IMR-90 (cell line): Measurements from ENCODE around the gene NTRK3. TPM values are rescaled to one million over a fixed set of nuclear protein-coding genes. Genes with fewer than 3 reads are reported as not detected.

Experiments
- ATAC-seq: fragments of 200-7000 bp; cut with Tn5 transposase; 2 replicates; pipeline ENCODE4 v1.9.1; 2020; ENCODE audit warnings: low read depth, mild to moderate bottlenecking, moderate library complexity
- BruUV-seq: library from RNA; stranded (reverse); fragments of 400-500 nt; replicated peaks from 2 replicates; lab custom pipeline; 2021; lab: Mats Ljungman, UMichigan
- CTCF ChIA-PET: fragments of 300-600 bp; formaldehyde crosslinking; extraction: SDS; loops from one replicate; lab custom pipeline; 2021; ENCODE audit warnings: antibody characterized with exemption; lab: Yijun Ruan, JAX
- POLR2A ChIA-PET: fragments of 300-600 bp; sonication (Branson Sonifier 250); formaldehyde crosslinking; loops from one replicate; lab custom pipeline; 2022; ENCODE audit warnings: antibody characterized with exemption; ENCODE audit not compliant: unreplicated experiment; lab: Charles Lee
- DNase-seq: peaks from one replicate; pipeline ENCODE4 v3.0.0; 2013
- H2AFZ ChIP-seq: replicated peaks from 2 replicates; pipeline ENCODE3; 2013; ENCODE audit warnings: low read length, mild to moderate bottlenecking; ENCODE audit not compliant: poor library complexity
- H2AK5ac ChIP-seq: 2 replicates; pipeline ENCODE4 v1.6.1; 2013; ENCODE audit warnings: low read depth, low read length, inconsistent platforms
- H2AK9ac ChIP-seq: replicated peaks from 2 replicates; pipeline ENCODE3; 2013; ENCODE audit warnings: mild to moderate bottlenecking, low read depth, low read length, moderate library complexity; ENCODE audit not compliant: poor library complexity
- H2BK120ac ChIP-seq: 2 replicates; pipeline ENCODE4 v1.6.1; 2013; ENCODE audit warnings: low read depth, low read length, inconsistent platforms
- H2BK15ac ChIP-seq: 3 replicates; pipeline ENCODE4 v1.6.1; 2013; ENCODE audit warnings: low read depth, low read length, inconsistent platforms
- H2BK20ac ChIP-seq: 2 replicates; pipeline ENCODE4 v1.6.1; 2013; ENCODE audit warnings: low read depth, mild to moderate bottlenecking, inconsistent platforms, low read length, moderate library complexity
- H2BK5ac ChIP-seq: 2 replicates; pipeline ENCODE4 v1.6.1; 2013; ENCODE audit warnings: mild to moderate bottlenecking, low read depth, low read length, inconsistent platforms; ENCODE audit not compliant: poor library complexity, severe bottlenecking
- H3K14ac ChIP-seq: replicated peaks from 2 replicates; pipeline ENCODE4 v1.6.1; 2013; ENCODE audit warnings: low read depth, low read length, inconsistent platforms
- H3K18ac ChIP-seq: 2 replicates; pipeline ENCODE4 v1.6.1; 2013; ENCODE audit warnings: low read depth, low read length, control low read depth
- H3K23ac ChIP-seq: 2 replicates; pipeline ENCODE4 v1.6.1; 2013; ENCODE audit warnings: low read depth, low read length, inconsistent platforms
- H3K27ac ChIP-seq: 2 replicates; pipeline ENCODE4 v1.5.1; 2013; ENCODE audit warnings: mild to moderate bottlenecking, control low read depth, low read length; ENCODE audit not compliant: insufficient read depth
- H3K27me3 ChIP-seq: 2 replicates; pipeline ENCODE4 v1.6.1; 2013; ENCODE audit warnings: low read length; ENCODE audit not compliant: control insufficient read depth, insufficient read depth
- H3K36me3 ChIP-seq: 2 replicates; pipeline ENCODE4 v1.6.1; 2013; ENCODE audit warnings: low read length, mixed read lengths; ENCODE audit not compliant: control insufficient read depth, insufficient read depth
- H3K4ac ChIP-seq: 2 replicates; pipeline ENCODE4 v1.6.1; 2013; ENCODE audit warnings: low read depth, low read length, inconsistent platforms
- H3K4me1 ChIP-seq: 2 replicates; pipeline ENCODE4 v1.6.1; 2013; ENCODE audit warnings: low read length, mixed read lengths; ENCODE audit not compliant: control insufficient read depth, insufficient read depth
- H3K4me2 ChIP-seq: 2 replicates; pipeline ENCODE4 v1.6.1; 2013; ENCODE audit warnings: low read depth, mild to moderate bottlenecking, control low read depth, low read length, moderate library complexity
- H3K4me3 ChIP-seq: 2 replicates; pipeline ENCODE4 v1.5.1; 2013; ENCODE audit warnings: low read depth, mild to moderate bottlenecking, control low read depth, low read length, moderate library complexity; ENCODE audit not compliant: insufficient read depth
- H3K56ac ChIP-seq: 2 replicates; pipeline ENCODE4 v1.6.1; 2013; ENCODE audit warnings: low read length, inconsistent platforms; ENCODE audit not compliant: insufficient read depth; ENCODE audit errors: extremely low read depth
- H3K79me1 ChIP-seq, 2 experiments: 2 replicates each; pipeline ENCODE4 v1.6.1; 2013; ENCODE audit warnings: low read length in 2 of 2, inconsistent platforms in 1 of 2, low read depth in 1 of 2
- H3K9ac ChIP-seq: 2 replicates; pipeline ENCODE4 v1.6.1; 2013; ENCODE audit warnings: low read depth, low read length, control low read depth
- H3K9me1 ChIP-seq: 2 replicates; pipeline ENCODE4 v1.6.1; 2013; ENCODE audit warnings: low read length, inconsistent platforms; ENCODE audit not compliant: insufficient read depth
- H3K9me3 ChIP-seq: 2 replicates; pipeline ENCODE4 v1.6.1; 2013; ENCODE audit warnings: low read length; ENCODE audit not compliant: control insufficient read depth, insufficient read depth
- H4K20me1 ChIP-seq: 2 replicates; pipeline ENCODE4 v1.6.1; 2013; ENCODE audit warnings: low read length, inconsistent platforms; ENCODE audit not compliant: insufficient read depth
- H4K5ac ChIP-seq: 2 replicates; pipeline ENCODE4 v1.6.1; 2013; ENCODE audit warnings: mild to moderate bottlenecking, low read depth, low read length, control low read depth
- H4K8ac ChIP-seq, 2 experiments: 2 replicates each; pipeline ENCODE4 v1.6.1; 2013; ENCODE audit warnings: low read depth in 2 of 2, low read length in 2 of 2, control low read depth in 1 of 2, inconsistent platforms in 1 of 2
- H4K91ac ChIP-seq: 2 replicates; pipeline ENCODE4 v1.6.1; 2013; ENCODE audit warnings: low read depth, low read length, inconsistent platforms; ENCODE audit not compliant: insufficient read depth
- POLR2A ChIP-seq: IDR thresholded peaks from 2 replicates; pipeline ENCODE4 v1.6.1; 2012; ENCODE audit warnings: mild to moderate bottlenecking, low read depth, low read length
- RAD21 ChIP-seq: IDR thresholded peaks from 2 replicates; pipeline ENCODE4 v1.6.1; 2012; ENCODE audit warnings: low read length, improper control_type of control experiment
- SMC3 ChIP-seq: fragments of 150-350 bp; IDR thresholded peaks from 2 replicates; pipeline ENCODE4 v1.6.1; 2016; ENCODE audit warnings: low read depth, mild to moderate bottlenecking, antibody characterized with exemption, low read length, moderate library complexity
- WGBS, 2 experiments: methylation state at CpG; one replicate each; pipeline versions ENCODE4 v1.1.5 to v1.1.7; 2013; ENCODE audit warnings: missing lambda C conversion rate in 2 of 2; ENCODE audit not compliant: insufficient read length in 1 of 2; ENCODE audit errors: extremely low coverage in 2 of 2; 5-methylcytosine and 5-hydroxymethylcytosine counted together
- dilution Hi-C: fragments of 300-500 bp; cut with HindIII; formaldehyde crosslinking; loops from one replicate; pipeline ENCODE4 v1.14.3; 2018; ENCODE audit warnings: low sequenced_read_pairs; ENCODE audit not compliant: unreplicated experiment
- in situ Hi-C: fragments of 300-500 bp; cut with MboI; formaldehyde crosslinking; loops from 3 replicates; pipeline ENCODE4 v1.14.3; 2019; ENCODE audit warnings: low sequenced_read_pairs, inconsistent platforms, mixed read lengths
- intact Hi-C: fragments of 100-400 bp; cut with micrococcal nuclease; formaldehyde crosslinking; loops from 2 replicates; pipeline ENCODE4 v1.10.0; 2022
- polyA plus RNA-seq, 3 experiments: library from polyadenylated mRNA; depleted of rRNA; stranded (reverse); fragments of >200 nt; gene quantifications; 2 replicates each; pipeline ENCODE4 v1.2.3, GENCODE V29; 2012; ENCODE audit warnings: low replicate concordance in 1 of 3
- total RNA-seq: library from RNA; depleted of rRNA; stranded (reverse); fragments of >200 nt; gene quantifications from 2 replicates; pipeline ENCODE4 v1.2.3, GENCODE V29; 2012
- TF ChIP-seq, protein P1 (sequence below): conservative IDR thresholded peaks from 2 replicates; pipeline ENCODE4 v1.5.1; 2012; ENCODE audit warnings: mild to moderate bottlenecking, low read depth, low read length, improper control_type of control experiment
- TF ChIP-seq, protein P2 (sequence below): fragments of 150-350 bp; IDR thresholded peaks from 2 replicates; pipeline ENCODE4 v1.6.1; 2017; ENCODE audit warnings: mild to moderate bottlenecking, antibody characterized with exemption, low read length, low read depth

The NTRK3 gene
- total and polyA plus RNA-seq, 2 of the 4 experiments (the other 2 are of a cell fraction), result under 0.01 to 0.15 TPM

DNA sequence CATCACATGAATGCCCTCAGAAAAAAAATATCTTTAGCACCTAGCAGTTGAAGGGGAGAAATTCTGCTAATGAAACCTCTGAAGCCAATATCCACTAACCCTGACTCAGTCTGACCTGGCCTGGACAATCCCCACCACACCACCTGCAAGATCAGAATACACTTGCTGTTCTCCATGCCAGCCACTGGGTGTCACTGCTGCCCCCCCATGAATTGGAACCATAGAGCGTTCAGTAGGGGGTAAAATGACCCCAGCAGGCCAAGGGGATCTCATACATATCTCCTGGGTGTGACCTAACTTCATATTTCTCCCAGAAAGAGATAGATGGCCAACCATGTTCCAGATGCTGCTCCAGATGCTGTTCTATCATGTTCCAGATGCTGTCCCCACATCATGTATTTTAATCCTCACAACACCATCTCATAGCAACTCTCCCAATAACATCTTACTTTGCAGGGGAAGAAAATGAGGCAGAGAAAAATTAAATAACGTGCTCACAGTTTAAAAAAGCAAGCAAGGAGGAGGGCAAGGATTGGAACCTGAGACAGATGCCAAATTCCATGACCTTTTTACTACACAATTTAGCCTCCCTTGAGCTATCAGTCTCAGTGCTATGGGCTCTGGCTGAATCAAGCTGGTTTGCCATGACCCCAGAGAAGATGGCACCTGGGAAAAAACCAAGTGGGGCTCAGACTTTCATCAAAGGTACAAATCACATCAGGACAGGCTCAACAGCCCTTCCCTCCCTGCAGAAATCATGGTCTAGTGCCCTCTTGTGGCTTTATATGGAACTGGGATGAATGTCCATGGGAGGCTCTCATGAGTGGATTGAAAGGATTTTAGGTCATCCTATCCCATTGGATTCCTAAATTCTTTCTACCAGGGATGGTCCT lies 12.4 kb downstream of the NTRK3 start:
- Histone ChIP-seq H4K20me1 (no peaks in the 10 kb centered on the region), H3K9ac (no peak overlapping the region), H2BK15ac (no peak overlapping the region), H3K18ac (no peak overlapping the region), H3K14ac (no peak overlapping the region), H2BK120ac (no peak overlapping the region), H3K4ac (no peak overlapping the region), H3K79me1 (no peaks in the 10 kb centered on the region), H4K8ac (no peak overlapping the region), H2AK9ac (no peak overlapping the region), H3K27ac (no peak overlapping the region), H3K27me3 (no peaks in the 10 kb centered on the region), H2BK20ac (no peak overlapping the region), H2BK5ac (no peak overlapping the region), H3K4me3 (no peak overlapping the region), H3K36me3 (no peaks in the 10 kb centered on the region), H3K4me1 (no peaks in the 10 kb centered on the region), H3K9me1 (no peaks in the 10 kb centered on the region), H2AK5ac (no peak overlapping the region), H3K4me2 (no peak overlapping the region), H2AFZ (no peak overlapping the region), H4K5ac (no peak overlapping the region), H4K91ac (no peak overlapping the region), H3K23ac (no peak overlapping the region), H3K56ac (no peak overlapping the region), H3K9me3 (no peaks in the 10 kb centered on the region)
- in situ Hi-C loops, result no loop called here
- BruUV-seq, result no TSS peak
- CTCF ChIA-PET, result interaction anchor here (0.5 to 1.4 kb wide), 2 partner anchors 13 to 442 kb away, joined by 3 to 4 read pairs; no protein-coding TSS in a partner anchor
- dilution Hi-C loops, result no loop called here
- WGBS, 2 experiments, result no CpG with 5 or more reads among the region's 2 CpGs
- ATAC-seq (no peak), DNase-seq (peak; percentile 13)
- POLR2A ChIA-PET, result no interaction called here
- intact Hi-C loops, result no loop called here
- TF ChIP-seq, protein P1, sequence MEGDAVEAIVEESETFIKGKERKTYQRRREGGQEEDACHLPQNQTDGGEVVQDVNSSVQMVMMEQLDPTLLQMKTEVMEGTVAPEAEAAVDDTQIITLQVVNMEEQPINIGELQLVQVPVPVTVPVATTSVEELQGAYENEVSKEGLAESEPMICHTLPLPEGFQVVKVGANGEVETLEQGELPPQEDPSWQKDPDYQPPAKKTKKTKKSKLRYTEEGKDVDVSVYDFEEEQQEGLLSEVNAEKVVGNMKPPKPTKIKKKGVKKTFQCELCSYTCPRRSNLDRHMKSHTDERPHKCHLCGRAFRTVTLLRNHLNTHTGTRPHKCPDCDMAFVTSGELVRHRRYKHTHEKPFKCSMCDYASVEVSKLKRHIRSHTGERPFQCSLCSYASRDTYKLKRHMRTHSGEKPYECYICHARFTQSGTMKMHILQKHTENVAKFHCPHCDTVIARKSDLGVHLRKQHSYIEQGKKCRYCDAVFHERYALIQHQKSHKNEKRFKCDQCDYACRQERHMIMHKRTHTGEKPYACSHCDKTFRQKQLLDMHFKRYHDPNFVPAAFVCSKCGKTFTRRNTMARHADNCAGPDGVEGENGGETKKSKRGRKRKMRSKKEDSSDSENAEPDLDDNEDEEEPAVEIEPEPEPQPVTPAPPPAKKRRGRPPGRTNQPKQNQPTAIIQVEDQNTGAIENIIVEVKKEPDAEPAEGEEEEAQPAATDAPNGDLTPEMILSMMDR, result peak; percentile 50
- TF ChIP-seq POLR2A, result no peak
- TF ChIP-seq, protein P2, sequence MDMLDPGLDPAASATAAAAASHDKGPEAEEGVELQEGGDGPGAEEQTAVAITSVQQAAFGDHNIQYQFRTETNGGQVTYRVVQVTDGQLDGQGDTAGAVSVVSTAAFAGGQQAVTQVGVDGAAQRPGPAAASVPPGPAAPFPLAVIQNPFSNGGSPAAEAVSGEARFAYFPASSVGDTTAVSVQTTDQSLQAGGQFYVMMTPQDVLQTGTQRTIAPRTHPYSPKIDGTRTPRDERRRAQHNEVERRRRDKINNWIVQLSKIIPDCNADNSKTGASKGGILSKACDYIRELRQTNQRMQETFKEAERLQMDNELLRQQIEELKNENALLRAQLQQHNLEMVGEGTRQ, result no peak
- TF ChIP-seq SMC3, result peak; percentile 55
- peak; percentile 52 for TF ChIP-seq RAD21
